PFSK-1 (cell line): ENCODE results near the gene DOCK1.

ENCODE experiments used
- FOXP2 ChIP-seq: optimal IDR thresholded peaks from 2 replicates; pipeline ENCODE3; 2011; ENCODE audit warnings: borderline replicate concordance, control low read depth, inconsistent platforms; ENCODE audit not compliant: insufficient read depth; ENCODE audit errors: extremely low read length, extremely low read depth
- POLR2AphosphoS5 ChIP-seq: IDR thresholded peaks from 2 replicates; pipeline ENCODE4 v1.6.1; 2012; ENCODE audit warnings: low read depth, mild to moderate bottlenecking, control low read depth, low read length, moderate library complexity
- REST ChIP-seq, 2 experiments: IDR thresholded peaks; 2 replicates each; pipeline versions ENCODE4 v1.6.1 to v1.8.0; 2011 to 2012; ENCODE audit warnings: low read depth in 2 of 2, low read length in 2 of 2, control low read depth in 1 of 2, inconsistent platforms in 1 of 2, mild to moderate bottlenecking in 1 of 2, moderate library complexity in 1 of 2; ENCODE audit not compliant: insufficient read depth in 1 of 2
- SIN3A ChIP-seq: IDR thresholded peaks from 2 replicates; pipeline ENCODE4 v1.6.1; 2012; ENCODE audit warnings: mild to moderate bottlenecking, low read length, moderate library complexity, borderline replicate concordance; ENCODE audit not compliant: insufficient read depth
- TAF1 ChIP-seq: IDR thresholded peaks from 2 replicates; pipeline ENCODE4 v1.6.1; 2012; ENCODE audit warnings: low read length, control low read depth, borderline replicate concordance; ENCODE audit not compliant: insufficient read depth

- no peak for TF ChIP-seq TAF1
- no peak for TF ChIP-seq POLR2AphosphoS5
- no peak for TF ChIP-seq SIN3A
- no peak for TF ChIP-seq FOXP2
- TF ChIP-seq REST (IDR thresholded peaks at IDR 0.05; ENCODE audit: insufficient read depth in 1 of 2, low read depth in 2 of 2, low read length in 2 of 2), result no peak
Measured at GRCh38 chr10:127278001-127278400, 372.8 kb downstream of the DOCK1 start.
